ENCODE measurements around the gene DGCR2.
"Not testable (repeated sequence)": the region's sequence is repeated elsewhere in the genome, so short reads cannot be mapped to it uniquely, and the experiment has no call there.

DNA sequence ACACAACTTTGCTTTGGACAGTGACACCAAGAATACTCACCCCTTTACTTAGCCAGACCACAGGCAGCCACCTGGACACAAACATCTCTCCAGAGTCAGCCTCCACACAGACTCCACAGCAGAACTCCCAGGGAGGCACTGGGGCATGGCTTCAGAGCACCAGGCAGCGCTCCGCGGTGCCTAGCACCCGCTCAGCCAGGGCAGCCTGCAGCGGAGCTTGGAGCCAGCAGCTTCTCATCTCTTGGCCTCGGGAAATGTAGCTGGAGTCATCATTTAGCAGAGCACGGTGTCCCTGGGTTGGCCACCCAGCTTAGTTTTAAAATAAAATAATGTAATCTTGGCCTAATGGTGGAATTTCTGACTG is 91.3 kb downstream of the DGCR2 start:
- TF ChIP-seq, protein P1, sequence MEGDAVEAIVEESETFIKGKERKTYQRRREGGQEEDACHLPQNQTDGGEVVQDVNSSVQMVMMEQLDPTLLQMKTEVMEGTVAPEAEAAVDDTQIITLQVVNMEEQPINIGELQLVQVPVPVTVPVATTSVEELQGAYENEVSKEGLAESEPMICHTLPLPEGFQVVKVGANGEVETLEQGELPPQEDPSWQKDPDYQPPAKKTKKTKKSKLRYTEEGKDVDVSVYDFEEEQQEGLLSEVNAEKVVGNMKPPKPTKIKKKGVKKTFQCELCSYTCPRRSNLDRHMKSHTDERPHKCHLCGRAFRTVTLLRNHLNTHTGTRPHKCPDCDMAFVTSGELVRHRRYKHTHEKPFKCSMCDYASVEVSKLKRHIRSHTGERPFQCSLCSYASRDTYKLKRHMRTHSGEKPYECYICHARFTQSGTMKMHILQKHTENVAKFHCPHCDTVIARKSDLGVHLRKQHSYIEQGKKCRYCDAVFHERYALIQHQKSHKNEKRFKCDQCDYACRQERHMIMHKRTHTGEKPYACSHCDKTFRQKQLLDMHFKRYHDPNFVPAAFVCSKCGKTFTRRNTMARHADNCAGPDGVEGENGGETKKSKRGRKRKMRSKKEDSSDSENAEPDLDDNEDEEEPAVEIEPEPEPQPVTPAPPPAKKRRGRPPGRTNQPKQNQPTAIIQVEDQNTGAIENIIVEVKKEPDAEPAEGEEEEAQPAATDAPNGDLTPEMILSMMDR (IDR thresholded peaks at IDR 0.05) = not testable (repeated sequence)
- TF ChIP-seq POLR2A, EP300 (IDR thresholded peaks at IDR 0.05): not testable (repeated sequence)
